Activated CD8-positive, alpha-beta T cell treated with anti-CD3 and anti-CD28 coated beads, Interleukin-2, amount 10 ng/mL, durations not matched to agents 7 days and 5 days (primary cell): ENCODE data around the gene LUC7L2. TPM values are rescaled to one million over a fixed set of nuclear protein-coding genes. Genes with fewer than 3 reads are reported as not detected.
"Not testable (repeated sequence)": the region's sequence is repeated elsewhere in the genome, so short reads cannot be mapped to it uniquely, and the experiment has no call there.

Experiments used
- ATAC-seq: fragments of 150-1000 bp; cut with Tn5 transposase; one replicate; pipeline ENCODE4 v1.10.0; 2021; ENCODE audit warnings: moderate library complexity
- CTCF ChIA-PET: fragments of 350-600 bp; sonication (Branson Sonifier 250); formaldehyde crosslinking; loops from one replicate; lab custom pipeline; 2021; ENCODE audit warnings: antibody characterized with exemption; lab: Charles Lee
- POLR2A ChIA-PET: fragments of 350-600 bp; sonication (Branson Sonifier 250); formaldehyde crosslinking; loops from one replicate; lab custom pipeline; 2021; ENCODE audit warnings: antibody characterized with exemption; lab: Charles Lee
- DNase-seq: peaks from one replicate; pipeline ENCODE4 v3.0.0-alpha.2; 2020
- H3K27ac Mint-ChIP-seq: one replicate; pipeline ENCODE4 v1.8.0; 2021; ENCODE audit warnings: mild to moderate bottlenecking, mixed read lengths
- H3K27me3 Mint-ChIP-seq: one replicate; pipeline ENCODE4 v1.8.0; 2021; ENCODE audit warnings: low read depth, mixed read lengths
- H3K36me3 Mint-ChIP-seq: one replicate; pipeline ENCODE4 v1.8.0; 2021; ENCODE audit warnings: low read depth, mixed read lengths
- H3K4me1 Mint-ChIP-seq: one replicate; pipeline ENCODE4 v1.8.0; 2021; ENCODE audit warnings: low read depth, mixed read lengths
- H3K4me3 Mint-ChIP-seq: one replicate; pipeline ENCODE4 v1.8.0; 2021; ENCODE audit warnings: mild to moderate bottlenecking, mixed read lengths
- H3K9me3 Mint-ChIP-seq: one replicate; pipeline ENCODE4 v1.8.0; 2022; ENCODE audit warnings: mixed read lengths; ENCODE audit not compliant: insufficient read depth
- total RNA-seq, 2 experiments: library from RNA; stranded (reverse); gene quantifications; one replicate each; pipeline ENCODE4 v1.2.3, GENCODE V29; 2021

LUC7L2 gene
- total RNA-seq, 2 experiments from 2014 or later = 126 to 131 TPM

GRCh38 chr7:139397192-139397591 lies 37.5 kb downstream of the LUC7L2 start:
- H3K27me3 Mint-ChIP-seq = no peaks in the 10 kb centered on the region
- no peaks in the 10 kb centered on the region for H3K9me3 Mint-ChIP-seq
- H3K36me3 Mint-ChIP-seq = peaks cover 59% of the 10 kb centered on the region
- ATAC-seq (no peak), DNase-seq (no peak)
- no peak overlapping the region for H3K4me3 Mint-ChIP-seq
- ChIA-PET CTCF (interaction anchor here (0.7 kb wide), 1 partner anchor 38 kb away, joined by 3 read pairs; no protein-coding TSS in a partner anchor), POLR2A (no interaction called here)
- H3K27ac Mint-ChIP-seq = no peak overlapping the region
- H3K4me1 Mint-ChIP-seq = peaks cover 31% of the 10 kb centered on the region

- H3K27ac Mint-ChIP-seq = no peak overlapping the region
- ChIA-PET CTCF (interaction anchor here (1.2 kb wide), 1 partner anchor 31 kb away, joined by 3 read pairs; no protein-coding TSS in a partner anchor), POLR2A (no interaction called here)
- no peak overlapping the region for H3K4me3 Mint-ChIP-seq
- H3K36me3 Mint-ChIP-seq = peaks cover 63% of the 10 kb centered on the region
- no peak for ATAC-seq
- H3K9me3 Mint-ChIP-seq = no peaks in the 10 kb centered on the region
- DNase-seq = no peak
- no peaks in the 10 kb centered on the region for H3K4me1 Mint-ChIP-seq
- no peaks in the 10 kb centered on the region for H3K27me3 Mint-ChIP-seq
Observed at GRCh38 chr7:139403601-139404000, 43.9 kb downstream of the LUC7L2 start.

GRCh38 chr7:139407555-139407954 lies 47.9 kb downstream of the LUC7L2 start:
- Mint-ChIP-seq H3K9me3 (no peaks in the 10 kb centered on the region), H3K27ac (no peak overlapping the region), H3K4me3 (no peak overlapping the region), H3K4me1 (no peaks in the 10 kb centered on the region), H3K36me3 (peaks cover 60% of the 10 kb centered on the region), H3K27me3 (no peaks in the 10 kb centered on the region)
- DNase-seq (no peak), ATAC-seq (no peak)
- ChIA-PET POLR2A (no interaction called here), CTCF (interaction anchor here (1.6 kb wide), 1 partner anchor 14 kb away, joined by 3 read pairs; no protein-coding TSS in a partner anchor)

- H3K27me3 Mint-ChIP-seq, H3K9me3 Mint-ChIP-seq, DNase-seq, H3K4me1 Mint-ChIP-seq, ATAC-seq, H3K4me3 Mint-ChIP-seq, H3K27ac Mint-ChIP-seq: not testable (repeated sequence)
- POLR2A ChIA-PET = interaction anchor here (1.1 kb wide), 1 partner anchor 8 kb away, joined by 3 read pairs; no protein-coding TSS in a partner anchor
- peaks cover 63% of the 10 kb centered on the region for H3K36me3 Mint-ChIP-seq
- CTCF ChIA-PET = interaction anchor here (1.0 to 3.6 kb wide), 2 partner anchors 20 to 84 kb away, joined by 3 to 28 read pairs; no protein-coding TSS in a partner anchor
Observed at GRCh38 chr7:139414743-139415402, 55.2 kb downstream of the LUC7L2 start.

- H3K27me3 Mint-ChIP-seq = no peaks in the 10 kb centered on the region
- ChIA-PET CTCF (no interaction called here), POLR2A (no interaction called here)
- H3K9me3 Mint-ChIP-seq = no peaks in the 10 kb centered on the region
- no peak for ATAC-seq
- DNase-seq = no peak
- no peaks in the 10 kb centered on the region for H3K4me1 Mint-ChIP-seq
- no peak overlapping the region for H3K4me3 Mint-ChIP-seq
- H3K36me3 Mint-ChIP-seq = peaks cover 67% of the 10 kb centered on the region
- no peak overlapping the region for H3K27ac Mint-ChIP-seq
Observed at GRCh38 chr7:139416405-139416804, 56.7 kb downstream of the LUC7L2 start.

GRCh38 chr7:139417478-139417877 lies 57.8 kb downstream of the LUC7L2 start:
- H3K4me1 Mint-ChIP-seq = no peaks in the 10 kb centered on the region
- H3K36me3 Mint-ChIP-seq = peaks cover 63% of the 10 kb centered on the region
- DNase-seq = no peak
- H3K9me3 Mint-ChIP-seq = no peaks in the 10 kb centered on the region
- no peak overlapping the region for H3K27ac Mint-ChIP-seq
- ChIA-PET POLR2A (interaction anchor here (1.4 kb wide), 1 partner anchor 10 kb away, joined by 4 read pairs; no protein-coding TSS in a partner anchor), CTCF (interaction anchor here (1.2 to 1.3 kb wide), 2 partner anchors 15 to 17 kb away, joined by 4 to 5 read pairs; no protein-coding TSS in a partner anchor)
- ATAC-seq = no peak
- H3K4me3 Mint-ChIP-seq = no peak overlapping the region
- no peaks in the 10 kb centered on the region for H3K27me3 Mint-ChIP-seq

- Mint-ChIP-seq H3K4me3 (no peak overlapping the region), H3K4me1 (no peaks in the 10 kb centered on the region), H3K27me3 (no peaks in the 10 kb centered on the region), H3K9me3 (no peaks in the 10 kb centered on the region), H3K36me3 (peaks cover 56% of the 10 kb centered on the region), H3K27ac (no peak overlapping the region)
- ChIA-PET CTCF (interaction anchor here (0.9 to 2.1 kb wide), 3 partner anchors 10 to 26 kb away, joined by 3 to 24 read pairs (median 9); no protein-coding TSS in a partner anchor), POLR2A (no interaction called here)
- no peak for DNase-seq
- no peak for ATAC-seq
Observed at GRCh38 chr7:139421123-139421522, 61.4 kb downstream of the LUC7L2 start.

- H3K4me3 Mint-ChIP-seq = no peak overlapping the region
- ChIA-PET POLR2A (no interaction called here), CTCF (interaction anchor here (0.7 to 2.1 kb wide), 6 partner anchors 9 to 1080 kb away, joined by 3 to 24 read pairs (median 3); no protein-coding TSS in a partner anchor)
- DNase-seq = no peak
- H3K27me3 Mint-ChIP-seq = no peaks in the 10 kb centered on the region
- H3K27ac Mint-ChIP-seq = no peak overlapping the region
- ATAC-seq = no peak
- peaks cover 51% of the 10 kb centered on the region for H3K36me3 Mint-ChIP-seq
- H3K9me3 Mint-ChIP-seq = no peaks in the 10 kb centered on the region
- H3K4me1 Mint-ChIP-seq = no peaks in the 10 kb centered on the region
Observed at GRCh38 chr7:139422126-139422525, 62.4 kb downstream of the LUC7L2 start.

GRCh38 chr7:139423091-139423490 lies 63.4 kb downstream of the LUC7L2 start:
- H3K4me1 Mint-ChIP-seq = no peaks in the 10 kb centered on the region
- peaks cover 45% of the 10 kb centered on the region for H3K36me3 Mint-ChIP-seq
- no peak overlapping the region for H3K4me3 Mint-ChIP-seq
- H3K27ac Mint-ChIP-seq = no peak overlapping the region
- no peak for ATAC-seq
- no peak for DNase-seq
- no peaks in the 10 kb centered on the region for H3K9me3 Mint-ChIP-seq
- H3K27me3 Mint-ChIP-seq = no peaks in the 10 kb centered on the region
- ChIA-PET CTCF (interaction anchor here (1.7 to 3.1 kb wide), 4 partner anchors 9 to 198 kb away, joined by 3 to 32 read pairs (median 16); no protein-coding TSS in a partner anchor), POLR2A (interaction anchor here (1.1 kb wide), 1 partner anchor 9 kb away, joined by 3 read pairs; no protein-coding TSS in a partner anchor)

GRCh38 chr7:139424004-139424403 lies 64.3 kb downstream of the LUC7L2 start:
- H3K27ac Mint-ChIP-seq = no peak overlapping the region
- no peaks in the 10 kb centered on the region for H3K4me1 Mint-ChIP-seq
- ChIA-PET POLR2A (no interaction called here), CTCF (interaction anchor here (3.1 kb wide), 1 partner anchor 10 kb away, joined by 32 read pairs; no protein-coding TSS in a partner anchor)
- no peak overlapping the region for H3K4me3 Mint-ChIP-seq
- no peaks in the 10 kb centered on the region for H3K9me3 Mint-ChIP-seq
- H3K27me3 Mint-ChIP-seq = no peaks in the 10 kb centered on the region
- ATAC-seq (no peak), DNase-seq (no peak)
- H3K36me3 Mint-ChIP-seq = peaks cover 49% of the 10 kb centered on the region

- POLR2A ChIA-PET, DNase-seq, H3K9me3 Mint-ChIP-seq: not testable (repeated sequence)
Observed at GRCh38 chr7:139425701-139426100, 66.0 kb downstream of the LUC7L2 start.

More at GRCh38 chr7:139425701-139426100, 66.0 kb downstream of the LUC7L2 start:
- ATAC-seq, H3K4me1 Mint-ChIP-seq, H3K4me3 Mint-ChIP-seq, H3K27ac Mint-ChIP-seq, H3K27me3 Mint-ChIP-seq: not testable (repeated sequence)
- CTCF ChIA-PET = interaction anchor here (3.1 kb wide), 1 partner anchor 9 kb away, joined by 32 read pairs; no protein-coding TSS in a partner anchor
- peaks cover 37% of the 10 kb centered on the region for H3K36me3 Mint-ChIP-seq
